ENCODE measurements around the gene MAMDC4.
"Not testable (repeated sequence)": the region's sequence is repeated elsewhere in the genome, so short reads cannot be mapped to it uniquely, and the experiment has no call there.

DNA sequence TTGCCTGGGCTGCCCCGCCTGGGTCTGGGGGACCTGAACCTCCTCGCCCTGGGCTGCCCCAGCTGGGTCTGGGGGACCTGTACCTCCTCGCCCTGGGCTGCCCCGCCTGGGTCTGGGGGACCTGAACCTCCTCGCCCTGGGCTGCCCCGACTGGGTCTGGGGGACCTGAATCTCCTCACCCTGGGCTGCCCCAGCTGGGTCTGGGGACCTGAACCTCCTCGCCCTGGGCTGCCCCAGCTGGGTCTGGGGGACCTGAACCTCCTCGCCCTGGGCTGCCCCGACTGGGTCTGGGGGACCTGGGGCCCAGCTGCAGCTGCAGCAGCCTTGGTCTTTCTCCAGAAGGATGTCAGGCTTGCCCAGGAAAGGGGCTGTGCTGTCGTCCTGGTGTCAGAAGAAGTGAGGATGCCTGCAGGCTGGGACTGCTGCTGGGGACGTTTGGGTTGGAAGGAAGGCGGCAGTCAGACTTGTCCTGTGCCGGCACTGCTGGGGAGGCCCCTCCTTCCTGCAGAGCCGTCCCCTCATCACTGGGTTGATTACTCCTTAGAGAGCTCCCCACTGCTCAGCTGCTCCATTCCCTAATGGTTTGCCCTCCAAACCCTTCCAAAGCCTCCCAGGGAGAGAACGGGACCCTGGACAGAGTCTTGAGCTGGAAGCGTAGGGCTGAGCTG lies 18.6 kb upstream of the MAMDC4 start:
- TF ChIP-seq ZNF621 (tag by site-specific recombination; IDR thresholded peaks at IDR 0.05); ZNF76 (tag by site-specific recombination; IDR thresholded peaks at IDR 0.05; ENCODE audit: borderline replicate concordance, low read depth); GLIS2 (tag by site-specific recombination; IDR thresholded peaks at IDR 0.05); GLI4 (tag by site-specific recombination; IDR thresholded peaks at IDR 0.05): not testable (repeated sequence)
